HCT116 (cell line): ENCODE measurements around the gene RHBDF1. TPM values are rescaled to one million over a fixed set of nuclear protein-coding genes. Genes with fewer than 3 reads are reported as not detected.

Source experiments
- ATAC-seq: fragments of 200-7000 bp; cut with Tn5 transposase; 2 replicates; pipeline ENCODE4 v1.9.1; 2020; ENCODE audit warnings: mild to moderate bottlenecking, moderate library complexity
- BruUV-seq: library from RNA; stranded (reverse); fragments of 400-500 nt; replicated peaks from 2 replicates; lab custom pipeline; 2021; lab: Mats Ljungman, UMichigan
- CTCF ChIA-PET: fragments of 300-600 bp; sonication (Branson Sonifier 250); formaldehyde crosslinking; loops from one replicate; lab custom pipeline; 2021; ENCODE audit warnings: antibody characterized with exemption; lab: Charles Lee
- POLR2A ChIA-PET: fragments of 300-600, 350-600 bp; sonication (Branson Sonifier 250); formaldehyde crosslinking; loops from one replicate; lab custom pipeline; 2021; ENCODE audit warnings: antibody characterized with exemption; lab: Charles Lee
- RAD21 ChIA-PET, 2 experiments: fragments of 300-600 bp; sonication (Branson Sonifier 250); formaldehyde crosslinking; loops; one replicate each; lab custom pipeline; 2023; ENCODE audit warnings: low total read pairs in 2 of 2; ENCODE audit not compliant: uncharacterized antibody in 2 of 2, unreplicated experiment in 2 of 2, low non-redundant PET in 1 of 2; lab: Charles Lee
- DNase-seq: peaks from one replicate; pipeline ENCODE4 v3.0.0-alpha.2; 2010; ENCODE audit warnings: low read depth, low spot score
- H2AFZ ChIP-seq: fragments of 200-600 bp; shearing (Covaris generic), sonication (generic); 2 replicates; pipeline ENCODE4 v1.6.1; 2017; ENCODE audit warnings: low read depth, mixed run types, mixed read lengths, antibody characterized with exemption, low read length; ENCODE audit not compliant: poor library complexity, severe bottlenecking
- H3K27ac ChIP-seq: 2 replicates; pipeline ENCODE4 v1.5.1; 2012; ENCODE audit warnings: low read depth, low read length
- H3K27me3 ChIP-seq: fragments of 200-600 bp; sonication (generic); 2 replicates; pipeline ENCODE4 v1.6.1; 2016; ENCODE audit warnings: mixed run types, low read length, mixed read lengths; ENCODE audit not compliant: insufficient read depth
- H3K36me3 ChIP-seq, 2 experiments: fragments of 200-500 bp in 1 of 2; fragments of 200-600 bp in 1 of 2; sonication (Bioruptor generic) in 1 of 2; sonication (generic) in 1 of 2; 2 replicates each; pipeline versions ENCODE4 v1.5.1 to v1.6.1; 2014 to 2016; ENCODE audit warnings: low read length in 2 of 2, inconsistent platforms in 1 of 2, mixed read lengths in 1 of 2, mixed run types in 1 of 2; ENCODE audit not compliant: insufficient read depth in 2 of 2, control insufficient read depth in 1 of 2
- H3K4me1 ChIP-seq, 2 experiments: fragments of 200-600 bp in 1 of 2; sonication (generic) in 1 of 2; 2 replicates each; pipeline versions ENCODE4 v1.5.1 to v1.6.1; 2012 to 2017; ENCODE audit warnings: low read length in 2 of 2, inconsistent platforms in 1 of 2, mild to moderate bottlenecking in 1 of 2, mixed read lengths in 1 of 2, mixed run types in 1 of 2, moderate library complexity in 1 of 2; ENCODE audit not compliant: insufficient read depth in 2 of 2, control insufficient read depth in 1 of 2
- H3K4me2 ChIP-seq: fragments of 200-600 bp; sonication (generic); 2 replicates; pipeline ENCODE4 v1.6.1; 2017; ENCODE audit warnings: mixed run types, low read length, mixed read lengths
- H3K4me3 ChIP-seq, 2 experiments: fragments of 200-600 bp in 1 of 2; sonication (generic) in 1 of 2; replicated peaks in 1 of 2; 2 replicates each; pipeline ENCODE4 v1.5.1; 2011 to 2016; ENCODE audit warnings: low read length in 2 of 2, control low read depth in 1 of 2, low read depth in 1 of 2, mild to moderate bottlenecking in 1 of 2, mixed read lengths in 1 of 2, mixed run types in 1 of 2
- H3K79me2 ChIP-seq: fragments of 200-600 bp; sonication (generic); 2 replicates; pipeline ENCODE4 v1.6.1; 2017; ENCODE audit warnings: mild to moderate bottlenecking, mixed run types, low read length, moderate library complexity, mixed read lengths; ENCODE audit not compliant: insufficient read depth
- H3K9ac ChIP-seq: fragments of 200-600 bp; sonication (generic); 2 replicates; pipeline ENCODE4 v1.6.1; 2016; ENCODE audit warnings: low read length, mixed read lengths
- H3K9me2 ChIP-seq: fragments of 200-600 bp; sonication (generic), shearing (Covaris generic); 2 replicates; pipeline ENCODE4 v1.6.1; 2017; ENCODE audit warnings: mixed run types, mild to moderate bottlenecking, moderate library complexity; ENCODE audit not compliant: insufficient read depth
- H3K9me3 ChIP-seq, 2 experiments: fragments of 200-500 bp in 1 of 2; fragments of 200-600 bp in 1 of 2; sonication (Bioruptor generic) in 1 of 2; sonication (generic) in 1 of 2; 2 replicates each; pipeline ENCODE4 v1.6.1; 2014 to 2017; ENCODE audit warnings: low read length in 2 of 2, mixed read lengths in 2 of 2, inconsistent platforms in 1 of 2, low read depth in 1 of 2, mild to moderate bottlenecking in 1 of 2, mixed run types in 1 of 2, moderate library complexity in 1 of 2; ENCODE audit not compliant: control insufficient read depth in 1 of 2, insufficient read depth in 1 of 2
- H4K20me1 ChIP-seq: fragments of 200-600 bp; sonication (generic), shearing (Covaris generic); 2 replicates; pipeline ENCODE4 v1.6.1; 2017; ENCODE audit warnings: mixed run types, mild to moderate bottlenecking, moderate library complexity; ENCODE audit not compliant: insufficient read depth
- EZH2phosphoT487 ChIP-seq: fragments of 200-600 bp; IDR thresholded peaks from 2 replicates; pipeline ENCODE4 v1.6.1; 2018; ENCODE audit warnings: antibody characterized with exemption, borderline replicate concordance
- POLR2A ChIP-seq: IDR thresholded peaks from 2 replicates; pipeline ENCODE4 v1.7.0; 2011; ENCODE audit warnings: borderline replicate concordance; ENCODE audit not compliant: insufficient read depth, insufficient read length; ENCODE audit errors: extremely low read depth
- YY1 ChIP-seq: IDR thresholded peaks from 2 replicates; pipeline ENCODE4 v1.6.1; 2011; ENCODE audit warnings: low read length, low read depth, moderate library complexity, mild to moderate bottlenecking; ENCODE audit not compliant: insufficient replicate concordance; ENCODE audit errors: extremely low read depth
- ZFX ChIP-seq: fragments of 450-650 bp; IDR thresholded peaks from 2 replicates; pipeline ENCODE4 v1.6.1; 2017
- ZNF274 ChIP-seq: fragments of 200-500 bp; sonication (Bioruptor generic); IDR thresholded peaks from 2 replicates; pipeline ENCODE4 v1.6.1; 2014; ENCODE audit warnings: mild to moderate bottlenecking, low read depth, low read length, inconsistent platforms
- intact Hi-C: fragments of 100-400 bp; cut with micrococcal nuclease; formaldehyde crosslinking; loops from 2 replicates; pipeline ENCODE4 v1.10.0; 2022
- total RNA-seq: library from RNA; stranded (reverse); gene quantifications from one replicate; pipeline ENCODE4 v1.2.1, GENCODE V29; 2021; ENCODE audit not compliant: unreplicated experiment
- TF ChIP-seq, protein P1 (sequence below): IDR thresholded peaks from 2 replicates; pipeline ENCODE4 v1.6.1; 2011; ENCODE audit warnings: mild to moderate bottlenecking, low read length, moderate library complexity; ENCODE audit not compliant: insufficient replicate concordance; ENCODE audit errors: extremely low read depth
- TF ChIP-seq, protein P2 (sequence below): IDR thresholded peaks from 2 replicates; pipeline ENCODE4 v1.6.1; 2012

RHBDF1 gene
- total RNA-seq, 1 experiment from 2014 or later, result 19.8 TPM

DNA sequence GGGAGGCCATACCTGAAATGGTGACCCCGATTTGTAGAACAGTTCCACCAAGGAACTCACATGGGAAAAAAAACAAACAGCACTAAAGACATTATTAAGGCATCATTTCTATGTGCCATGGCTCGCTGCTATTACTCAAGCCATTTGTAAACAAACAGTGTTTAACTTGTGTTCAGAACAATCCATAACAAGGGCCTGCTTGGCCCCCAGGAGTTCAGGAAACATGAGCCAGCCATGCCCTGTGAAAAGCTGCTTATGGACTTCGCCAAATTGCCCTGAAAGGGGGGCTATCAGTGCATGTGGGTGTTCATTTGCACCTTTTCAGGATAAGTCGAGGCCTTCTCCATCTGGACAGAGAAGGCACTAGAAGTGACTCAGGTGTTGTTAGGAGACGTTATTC is 27.0 kb downstream of the RHBDF1 start:
- ChIA-PET CTCF (no interaction called here), RAD21 (interaction anchor here in 1 of 2 experiments (1.4 kb wide), 1 partner anchor 8 kb away, joined by 3 read pairs; the partner anchor contains the start of genes POLR3K and SNRNP25), POLR2A (no interaction called here)
- no peak overlapping the region for H3K4me2 ChIP-seq
- peaks cover 0 to 14% of the 10 kb centered on the region in 2 experiments; a peak in 2 of 4 replicates for H3K36me3 ChIP-seq
- H3K9me3 ChIP-seq, result no peaks in the 10 kb centered on the region
- TF ChIP-seq ZFX (no peak), EZH2phosphoT487 (no peak), ZNF274 (no peak), YY1 (no peak), POLR2A (no peak)
- TF ChIP-seq, protein P1, sequence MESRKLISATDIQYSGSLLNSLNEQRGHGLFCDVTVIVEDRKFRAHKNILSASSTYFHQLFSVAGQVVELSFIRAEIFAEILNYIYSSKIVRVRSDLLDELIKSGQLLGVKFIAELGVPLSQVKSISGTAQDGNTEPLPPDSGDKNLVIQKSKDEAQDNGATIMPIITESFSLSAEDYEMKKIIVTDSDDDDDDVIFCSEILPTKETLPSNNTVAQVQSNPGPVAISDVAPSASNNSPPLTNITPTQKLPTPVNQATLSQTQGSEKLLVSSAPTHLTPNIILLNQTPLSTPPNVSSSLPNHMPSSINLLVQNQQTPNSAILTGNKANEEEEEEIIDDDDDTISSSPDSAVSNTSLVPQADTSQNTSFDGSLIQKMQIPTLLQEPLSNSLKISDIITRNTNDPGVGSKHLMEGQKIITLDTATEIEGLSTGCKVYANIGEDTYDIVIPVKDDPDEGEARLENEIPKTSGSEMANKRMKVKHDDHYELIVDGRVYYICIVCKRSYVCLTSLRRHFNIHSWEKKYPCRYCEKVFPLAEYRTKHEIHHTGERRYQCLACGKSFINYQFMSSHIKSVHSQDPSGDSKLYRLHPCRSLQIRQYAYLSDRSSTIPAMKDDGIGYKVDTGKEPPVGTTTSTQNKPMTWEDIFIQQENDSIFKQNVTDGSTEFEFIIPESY, result no peak
- TF ChIP-seq, protein P2, sequence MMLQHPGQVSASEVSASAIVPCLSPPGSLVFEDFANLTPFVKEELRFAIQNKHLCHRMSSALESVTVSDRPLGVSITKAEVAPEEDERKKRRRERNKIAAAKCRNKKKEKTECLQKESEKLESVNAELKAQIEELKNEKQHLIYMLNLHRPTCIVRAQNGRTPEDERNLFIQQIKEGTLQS, result no peak
- H3K79me2 ChIP-seq, result peaks cover 12% of the 10 kb centered on the region; the same call in 1 of the 2 replicates
- H3K9ac ChIP-seq, result no peak overlapping the region
- no peak for DNase-seq
- no peaks in the 10 kb centered on the region for H4K20me1 ChIP-seq
- H3K27ac ChIP-seq, result no peak overlapping the region
- no peak for ATAC-seq
- no TSS peak for BruUV-seq
- intact Hi-C loops, result no loop called here
- H3K9me2 ChIP-seq, result no peaks in the 10 kb centered on the region
- no peaks in the 10 kb centered on the region for H3K27me3 ChIP-seq
- no peak overlapping the region for H2AFZ ChIP-seq
- H3K4me1 ChIP-seq, result no peaks in the 10 kb centered on the region
- H3K4me3 ChIP-seq, result no peak overlapping the region
